ENCODE results near the gene FAM20B.

The FAM20B gene

DNA sequence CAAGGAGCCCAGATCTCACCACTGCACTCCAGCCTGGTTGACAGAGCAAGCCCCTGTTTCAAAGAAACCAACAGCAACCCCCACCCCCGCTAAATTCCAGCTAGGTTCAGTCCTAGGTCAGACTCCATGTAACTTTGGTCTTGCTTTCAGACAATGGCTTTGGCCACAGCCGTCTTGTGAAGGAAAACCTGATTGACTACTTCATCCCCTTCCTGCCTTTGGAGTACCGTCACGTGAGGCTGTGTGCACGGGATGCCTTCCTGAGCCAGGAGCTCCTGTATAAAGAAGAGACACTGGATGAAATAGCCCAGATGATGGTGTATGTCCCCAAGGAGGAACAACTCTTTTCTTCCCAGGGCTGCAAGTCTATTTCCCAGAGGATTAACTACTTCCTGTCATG lies 69.1 kb downstream of the FAM20B start:
- Histone ChIP-seq H3K36me3 (ENCODE audit: insufficient read depth, insufficient read length, low read length) (peaks cover 92% of the 10 kb centered on the region), H3K4me3 (ENCODE audit: insufficient read length, low read depth) (no peak overlapping the region), H3K4me1 (ENCODE audit: insufficient read depth, insufficient read length) (peaks cover 17% of the 10 kb centered on the region), H3K9ac (ENCODE audit: insufficient read length, low read depth) (no peak overlapping the region), H3K27me3 (ENCODE audit: insufficient read depth, insufficient read length) (no peaks in the 10 kb centered on the region), H3K9me3 (ENCODE audit: insufficient read depth, low read length) (no peaks in the 10 kb centered on the region)
- no peak for TF ChIP-seq ZNF274 (IDR thresholded peaks at IDR 0.05; ENCODE audit: low read depth, low read length)
- no peak for TF ChIP-seq YY1 (IDR thresholded peaks at IDR 0.05; ENCODE audit: insufficient read depth, insufficient read length)
- DNase-seq (ENCODE audit: low read depth, low spot score): no peak

DNA sequence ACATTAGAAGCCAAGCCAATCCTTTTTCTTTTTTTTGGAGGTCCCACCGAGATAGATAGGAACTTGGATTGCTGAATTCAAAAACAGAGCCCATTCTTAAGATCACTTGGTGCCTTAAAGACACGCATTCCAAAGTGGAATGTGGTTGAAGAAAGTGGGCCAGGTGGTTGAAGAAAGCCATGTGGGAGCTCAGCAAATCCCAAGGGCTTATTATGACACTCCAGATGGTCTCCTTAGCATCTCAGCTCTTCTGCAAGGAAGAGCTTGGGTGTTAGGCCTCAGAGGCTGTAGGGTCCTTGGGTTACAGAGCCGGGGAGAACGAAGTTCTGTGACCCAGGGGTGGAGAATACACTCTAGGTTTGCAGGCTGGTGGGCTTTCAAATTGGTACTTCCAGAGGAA lies 69.7 kb downstream of the FAM20B start:
- TF ChIP-seq SUZ12 (IDR thresholded peaks at IDR 0.05; ENCODE audit: extremely low read depth, insufficient read depth, insufficient read length) (no peak), YY1 (IDR thresholded peaks at IDR 0.05; ENCODE audit: insufficient read depth, insufficient read length) (no peak), ZNF274 (IDR thresholded peaks at IDR 0.05; ENCODE audit: low read depth, low read length) (no peak)
- Histone ChIP-seq H3K9ac (ENCODE audit: insufficient read length, low read depth) (no peak overlapping the region), H3K9me3 (ENCODE audit: insufficient read depth, low read length) (no peaks in the 10 kb centered on the region), H3K4me1 (ENCODE audit: insufficient read depth, insufficient read length) (peaks cover 17% of the 10 kb centered on the region), H3K4me3 (ENCODE audit: insufficient read length, low read depth) (no peak overlapping the region), H3K27me3 (ENCODE audit: insufficient read depth, insufficient read length) (no peaks in the 10 kb centered on the region), H3K36me3 (ENCODE audit: insufficient read depth, insufficient read length, low read length) (peaks cover 93% of the 10 kb centered on the region)
- DNase-seq (ENCODE audit: low read depth, low spot score): no peak

DNA sequence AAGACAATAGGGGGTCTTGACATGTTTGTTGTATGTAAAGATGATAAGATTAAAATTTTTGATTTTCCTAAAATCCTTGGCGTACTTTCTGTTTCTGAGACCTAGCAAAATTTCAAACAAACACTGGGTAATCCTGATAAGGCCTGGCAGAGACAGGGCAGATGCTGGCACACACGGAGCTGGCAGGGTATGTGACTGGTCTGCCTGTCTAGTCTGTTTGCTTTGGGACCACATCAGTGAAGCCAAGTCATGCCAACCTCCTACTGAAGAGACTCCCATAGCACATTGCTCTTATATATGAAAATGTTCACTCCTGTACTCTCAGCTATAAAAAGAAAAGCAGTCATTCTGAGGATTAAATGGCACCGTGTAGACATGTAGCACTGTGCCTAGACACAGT lies 70.2 kb downstream of the FAM20B start:
- no peak for DNase-seq (ENCODE audit: low read depth, low spot score)
- H3K4me1 ChIP-seq (ENCODE audit: insufficient read depth, insufficient read length): peaks cover 17% of the 10 kb centered on the region
- H3K4me3 ChIP-seq (ENCODE audit: insufficient read length, low read depth): no peak overlapping the region
- peaks cover 93% of the 10 kb centered on the region for H3K36me3 ChIP-seq (ENCODE audit: insufficient read depth, insufficient read length, low read length)
- no peaks in the 10 kb centered on the region for H3K9me3 ChIP-seq (ENCODE audit: insufficient read depth, low read length)
- TF ChIP-seq SUZ12 (IDR thresholded peaks at IDR 0.05; ENCODE audit: extremely low read depth, insufficient read depth, insufficient read length): no peak
- TF ChIP-seq ZNF274 (IDR thresholded peaks at IDR 0.05; ENCODE audit: low read depth, low read length): no peak
- TF ChIP-seq YY1 (IDR thresholded peaks at IDR 0.05; ENCODE audit: insufficient read depth, insufficient read length): no peak
- H3K9ac ChIP-seq (ENCODE audit: insufficient read length, low read depth): no peak overlapping the region
- H3K27me3 ChIP-seq (ENCODE audit: insufficient read depth, insufficient read length): no peaks in the 10 kb centered on the region

DNA sequence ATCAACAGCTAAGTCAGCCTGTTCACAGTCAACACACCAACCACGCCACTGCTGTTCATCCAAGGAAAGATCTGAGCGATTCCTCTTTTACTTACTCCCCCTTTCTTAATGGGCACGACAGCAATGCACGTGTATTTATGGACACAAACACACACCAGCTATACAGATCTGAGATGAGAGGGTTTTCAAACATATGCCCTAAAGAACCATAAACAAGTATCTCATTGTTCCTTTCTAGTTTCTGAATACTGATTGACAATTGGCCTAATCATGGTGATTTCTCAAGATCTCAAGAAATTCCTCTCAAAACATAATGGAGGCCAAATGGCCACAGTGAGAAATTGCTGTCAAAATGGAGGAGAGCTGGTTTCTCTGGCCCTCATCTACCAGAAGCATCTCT lies 74.2 kb downstream of the FAM20B start:
- no peaks in the 10 kb centered on the region for H3K9me3 ChIP-seq (ENCODE audit: insufficient read depth, low read length)
- TF ChIP-seq YY1 (IDR thresholded peaks at IDR 0.05; ENCODE audit: insufficient read depth, insufficient read length) (no peak), ZNF274 (IDR thresholded peaks at IDR 0.05; ENCODE audit: low read depth, low read length) (no peak), SUZ12 (IDR thresholded peaks at IDR 0.05; ENCODE audit: extremely low read depth, insufficient read depth, insufficient read length) (no peak)
- peaks cover 85% of the 10 kb centered on the region for H3K36me3 ChIP-seq (ENCODE audit: insufficient read depth, insufficient read length, low read length)
- no peak overlapping the region for H3K4me3 ChIP-seq (ENCODE audit: insufficient read length, low read depth)
- peaks cover 2% of the 10 kb centered on the region for H3K4me1 ChIP-seq (ENCODE audit: insufficient read depth, insufficient read length)
- no peaks in the 10 kb centered on the region for H3K27me3 ChIP-seq (ENCODE audit: insufficient read depth, insufficient read length)
- no peak overlapping the region for H3K9ac ChIP-seq (ENCODE audit: insufficient read length, low read depth)
- DNase-seq (ENCODE audit: low read depth, low spot score): no peak

DNA sequence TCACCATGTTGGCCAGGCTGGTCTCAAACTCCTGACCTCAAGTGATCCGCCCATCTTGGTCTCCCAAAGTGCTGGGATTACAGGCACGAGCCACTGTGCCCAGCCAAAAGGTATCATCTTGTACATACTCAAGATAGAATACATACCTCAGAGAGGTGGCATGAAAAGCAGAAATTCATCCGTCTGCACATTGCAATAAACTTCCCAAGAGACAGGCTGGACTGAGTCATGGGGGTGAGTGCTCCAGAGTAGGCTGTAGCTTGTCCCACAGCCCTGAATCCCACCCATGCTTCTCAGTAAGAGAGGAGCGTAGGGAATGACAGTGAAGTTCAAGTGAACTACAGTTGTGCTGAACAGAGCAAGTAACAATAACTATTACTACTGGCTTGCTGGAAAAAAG lies 75.9 kb downstream of the FAM20B start:
- Histone ChIP-seq H3K4me1 (ENCODE audit: insufficient read depth, insufficient read length) (no peaks in the 10 kb centered on the region), H3K9me3 (ENCODE audit: insufficient read depth, low read length) (no peaks in the 10 kb centered on the region), H3K27me3 (ENCODE audit: insufficient read depth, insufficient read length) (no peaks in the 10 kb centered on the region), H3K9ac (ENCODE audit: insufficient read length, low read depth) (no peak overlapping the region), H3K4me3 (ENCODE audit: insufficient read length, low read depth) (no peak overlapping the region), H3K36me3 (ENCODE audit: insufficient read depth, insufficient read length, low read length) (peaks cover 84% of the 10 kb centered on the region)
- TF ChIP-seq YY1 (IDR thresholded peaks at IDR 0.05; ENCODE audit: insufficient read depth, insufficient read length): no peak
- no peak for TF ChIP-seq ZNF274 (IDR thresholded peaks at IDR 0.05; ENCODE audit: low read depth, low read length)
- TF ChIP-seq SUZ12 (IDR thresholded peaks at IDR 0.05; ENCODE audit: extremely low read depth, insufficient read depth, insufficient read length): no peak
- no peak for DNase-seq (ENCODE audit: low read depth, low spot score)

DNA sequence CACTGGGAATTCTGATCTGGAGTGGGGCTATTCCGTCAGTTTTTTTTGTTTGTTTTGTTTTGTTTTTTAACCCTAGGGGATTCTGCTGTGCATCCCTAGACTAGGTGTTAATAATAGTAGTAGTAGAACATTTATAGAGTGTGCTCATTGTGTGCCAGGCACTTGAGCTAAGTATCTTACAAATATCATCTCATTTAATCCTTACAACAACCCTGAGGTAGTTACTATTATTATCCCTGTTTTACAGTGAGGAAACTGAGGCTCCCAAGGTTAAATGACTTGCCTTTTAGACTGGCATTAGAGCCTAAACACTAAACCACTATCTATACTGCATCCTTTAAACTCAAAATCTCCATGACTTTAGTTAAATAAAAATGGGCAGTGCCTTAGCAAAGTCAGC lies 78.3 kb downstream of the FAM20B start:
- Histone ChIP-seq H3K27me3 (ENCODE audit: insufficient read depth, insufficient read length) (no peaks in the 10 kb centered on the region), H3K9me3 (ENCODE audit: insufficient read depth, low read length) (no peaks in the 10 kb centered on the region), H3K9ac (ENCODE audit: insufficient read length, low read depth) (no peak overlapping the region), H3K4me1 (ENCODE audit: insufficient read depth, insufficient read length) (no peaks in the 10 kb centered on the region), H3K4me3 (ENCODE audit: insufficient read length, low read depth) (no peak overlapping the region), H3K36me3 (ENCODE audit: insufficient read depth, insufficient read length, low read length) (peaks cover 88% of the 10 kb centered on the region)
- no peak for DNase-seq (ENCODE audit: low read depth, low spot score)
- no peak for TF ChIP-seq ZNF274 (IDR thresholded peaks at IDR 0.05; ENCODE audit: low read depth, low read length)
- TF ChIP-seq YY1 (IDR thresholded peaks at IDR 0.05; ENCODE audit: insufficient read depth, insufficient read length): no peak
- no peak for TF ChIP-seq SUZ12 (IDR thresholded peaks at IDR 0.05; ENCODE audit: extremely low read depth, insufficient read depth, insufficient read length)

DNA sequence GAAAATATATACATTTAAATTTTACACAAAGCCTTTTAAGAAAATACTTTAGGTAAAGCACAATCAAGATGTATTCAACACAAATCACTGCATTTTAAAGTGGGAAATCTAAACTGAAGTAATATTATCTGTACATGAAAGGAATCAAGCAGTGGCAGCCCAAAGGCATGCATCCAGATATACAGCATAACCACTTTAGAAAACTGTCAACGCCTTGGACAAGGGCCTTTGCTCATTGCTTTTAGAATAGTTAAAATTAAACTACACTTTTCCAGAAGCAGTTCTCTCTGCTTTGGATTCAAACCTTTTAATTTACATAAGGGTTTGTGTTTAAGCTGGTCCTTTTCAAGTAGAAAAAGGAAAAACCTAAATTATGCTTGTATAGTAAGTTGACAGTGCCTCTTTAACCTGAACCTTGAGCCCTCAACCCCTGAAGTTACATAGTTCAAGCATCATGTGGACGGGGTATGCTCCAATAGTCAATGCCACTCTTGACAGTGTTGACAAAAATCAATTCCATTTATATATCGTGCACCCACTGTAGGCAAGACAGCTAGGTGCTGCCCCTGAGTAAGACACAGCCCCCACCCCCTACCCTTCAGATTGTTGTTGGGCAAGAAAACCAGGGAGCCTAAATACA lies 79.0 kb downstream of the FAM20B start:
- Histone ChIP-seq H3K27me3 (ENCODE audit: insufficient read depth, insufficient read length) (no peaks in the 10 kb centered on the region), H3K4me3 (ENCODE audit: insufficient read length, low read depth) (no peak overlapping the region), H3K9me3 (ENCODE audit: insufficient read depth, low read length) (no peaks in the 10 kb centered on the region), H3K36me3 (ENCODE audit: insufficient read depth, insufficient read length, low read length) (peaks cover 86% of the 10 kb centered on the region), H3K4me1 (ENCODE audit: insufficient read depth, insufficient read length) (no peaks in the 10 kb centered on the region), H3K9ac (ENCODE audit: insufficient read length, low read depth) (no peak overlapping the region)
- no peak for TF ChIP-seq YY1 (IDR thresholded peaks at IDR 0.05; ENCODE audit: insufficient read depth, insufficient read length)
- TF ChIP-seq SUZ12 (IDR thresholded peaks at IDR 0.05; ENCODE audit: extremely low read depth, insufficient read depth, insufficient read length): no peak
- no peak for TF ChIP-seq ZNF274 (IDR thresholded peaks at IDR 0.05; ENCODE audit: low read depth, low read length)
- DNase-seq (ENCODE audit: low read depth, low spot score): no peak

Data from NT2/D1 (cell line).